PFSK-1 (cell line): Measurements from ENCODE around the gene CEMIP.

Experiments used
- FOXP2 ChIP-seq: optimal IDR thresholded peaks from 2 replicates; pipeline ENCODE3; 2011; ENCODE audit warnings: borderline replicate concordance, control low read depth, inconsistent platforms; ENCODE audit not compliant: insufficient read depth; ENCODE audit errors: extremely low read length, extremely low read depth
- POLR2AphosphoS5 ChIP-seq: IDR thresholded peaks from 2 replicates; pipeline ENCODE4 v1.6.1; 2012; ENCODE audit warnings: low read depth, mild to moderate bottlenecking, control low read depth, low read length, moderate library complexity
- REST ChIP-seq, 2 experiments: IDR thresholded peaks; 2 replicates each; pipeline versions ENCODE4 v1.6.1 to v1.8.0; 2011 to 2012; ENCODE audit warnings: low read depth in 2 of 2, low read length in 2 of 2, control low read depth in 1 of 2, inconsistent platforms in 1 of 2, mild to moderate bottlenecking in 1 of 2, moderate library complexity in 1 of 2; ENCODE audit not compliant: insufficient read depth in 1 of 2
- SIN3A ChIP-seq: IDR thresholded peaks from 2 replicates; pipeline ENCODE4 v1.6.1; 2012; ENCODE audit warnings: mild to moderate bottlenecking, low read length, moderate library complexity, borderline replicate concordance; ENCODE audit not compliant: insufficient read depth
- TAF1 ChIP-seq: IDR thresholded peaks from 2 replicates; pipeline ENCODE4 v1.6.1; 2012; ENCODE audit warnings: low read length, control low read depth, borderline replicate concordance; ENCODE audit not compliant: insufficient read depth

GRCh38 chr15:80849308-80849707 is 70.1 kb downstream of the CEMIP start:
- TF ChIP-seq SIN3A (no peak), REST (IDR thresholded peaks at IDR 0.05; ENCODE audit: insufficient read depth in 1 of 2, low read depth in 2 of 2, low read length in 2 of 2) (no peak), POLR2AphosphoS5 (no peak), TAF1 (no peak), FOXP2 (no peak)
